GM18508 (cell line): ENCODE measurements around the gene RAB6D.
"Not testable (repeated sequence)": the region's sequence is repeated elsewhere in the genome, so short reads cannot be mapped to it uniquely, and the experiment has no call there.

Source experiments
- ATAC-seq: cut with Tn5 transposase; IDR thresholded peaks from one replicate; pipeline ENCODE4 v1.9.1; 2021; ENCODE audit warnings: moderate number of reproducible peaks; ENCODE audit not compliant: insufficient read depth, unreplicated experiment

Gene RAB6D

GRCh38 chr2:131363703-131364186 is at the start of gene RAB6D:
Gene RAB6D (minus strand): TSS chr2:131364168. CDS start chr2:131363720, 448 bp downstream.
- not testable (repeated sequence) for ATAC-seq

- peak; percentile 72 for ATAC-seq
Observed at GRCh38 chr2:131413148-131413747, 49.3 kb upstream of the RAB6D start.

DNA sequence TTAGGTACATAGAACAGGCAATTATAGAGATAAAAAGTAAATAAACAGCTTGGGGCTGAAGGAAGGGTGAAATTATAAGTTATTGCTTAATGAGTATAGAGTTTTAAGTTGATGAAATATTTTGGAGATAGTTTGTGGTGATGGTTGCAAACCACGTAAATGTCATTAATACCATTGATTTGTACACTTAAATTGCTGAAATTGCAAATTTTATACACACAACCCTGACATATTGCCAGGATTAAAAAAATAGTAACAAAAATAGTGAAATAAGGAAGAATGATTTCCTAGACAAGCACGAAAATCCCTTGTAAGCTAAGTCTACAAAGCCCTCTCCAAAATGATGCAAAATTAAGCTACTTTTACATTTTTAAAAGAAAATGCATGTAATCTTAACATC is 46.2 kb upstream of the RAB6D start:
- no peak for ATAC-seq

- ATAC-seq = no peak
Observed at GRCh38 chr2:131408778-131409177, 44.8 kb upstream of the RAB6D start.

- ATAC-seq = no peak
Observed at GRCh38 chr2:131408207-131408606, 44.2 kb upstream of the RAB6D start.

- ATAC-seq = no peak
Observed at GRCh38 chr2:131404753-131405152, 40.8 kb upstream of the RAB6D start.

DNA sequence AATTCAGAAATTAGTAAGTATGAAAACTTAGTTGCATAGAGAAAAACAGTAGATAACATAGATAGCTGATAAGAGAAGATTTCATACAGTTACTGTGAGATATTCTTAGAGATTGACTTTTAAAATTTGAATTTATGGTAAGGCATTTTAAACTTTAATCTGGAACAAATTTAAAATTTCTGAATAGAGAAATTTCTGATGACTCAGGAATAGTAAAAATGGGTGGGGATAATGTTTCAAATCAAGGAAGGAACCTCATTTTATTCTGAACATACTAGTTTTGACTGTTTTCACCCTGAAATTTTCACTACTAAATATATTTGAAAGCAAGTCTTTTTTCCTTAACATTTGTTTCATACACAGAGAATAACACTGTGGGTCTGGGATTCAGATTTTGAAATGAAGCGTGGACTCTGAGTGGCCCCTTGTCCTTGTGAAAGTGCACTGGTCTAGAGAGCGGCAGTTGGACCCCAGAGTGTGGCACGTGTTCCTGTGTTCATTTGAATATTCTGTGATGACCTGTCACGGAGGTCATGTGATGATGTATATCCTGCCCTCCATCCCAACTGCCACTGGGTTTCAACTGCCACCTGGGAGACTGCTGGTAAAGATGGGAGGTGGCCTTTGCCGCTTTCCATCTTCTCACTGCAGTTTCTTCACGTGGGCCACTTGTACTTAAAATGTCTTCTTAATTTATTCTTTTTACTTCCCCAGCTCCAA is 38.5 kb upstream of the RAB6D start:
- ATAC-seq = no peak

DNA sequence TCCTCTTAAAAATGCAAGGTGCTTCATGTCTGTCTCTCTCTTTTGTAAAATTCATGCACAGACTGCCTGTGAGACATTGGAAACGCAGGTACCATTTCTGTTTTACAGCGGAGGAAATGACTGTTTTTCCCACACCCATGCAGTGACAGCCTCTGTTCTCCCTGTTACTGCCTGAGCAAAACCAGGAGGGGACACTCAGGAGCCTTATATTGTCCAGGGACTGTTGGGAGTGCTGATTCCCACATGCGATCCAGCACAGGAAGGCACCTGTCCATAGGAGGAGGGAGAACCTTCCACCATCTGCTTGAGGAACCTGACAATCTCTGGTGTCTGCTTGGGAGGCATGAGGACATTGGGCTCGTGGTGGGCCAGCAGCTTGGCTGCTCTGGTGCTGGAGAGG is 36.9 kb upstream of the RAB6D start:
- no peak for ATAC-seq

GRCh38 chr2:131400441-131400840 is 36.5 kb upstream of the RAB6D start:
- not testable (repeated sequence) for ATAC-seq

DNA sequence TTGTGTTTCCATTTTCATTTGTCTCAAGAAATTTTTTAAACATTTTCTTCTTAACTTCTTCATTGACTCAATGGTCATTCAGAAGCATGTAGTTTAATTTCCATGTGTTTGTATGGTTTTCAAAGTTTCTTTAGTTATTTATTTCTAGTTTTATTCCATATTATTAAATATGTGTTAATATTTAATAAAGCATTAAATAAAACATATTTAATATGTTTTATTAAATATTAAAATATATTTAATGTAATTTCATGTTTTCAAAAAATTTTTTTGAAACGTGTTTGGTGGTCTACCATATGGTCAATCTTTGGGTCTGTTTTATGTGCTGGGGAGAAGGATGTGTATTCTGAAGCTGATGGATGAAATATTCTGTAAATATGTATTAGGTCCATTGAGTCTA is 32.2 kb upstream of the RAB6D start:
- not testable (repeated sequence) for ATAC-seq

DNA sequence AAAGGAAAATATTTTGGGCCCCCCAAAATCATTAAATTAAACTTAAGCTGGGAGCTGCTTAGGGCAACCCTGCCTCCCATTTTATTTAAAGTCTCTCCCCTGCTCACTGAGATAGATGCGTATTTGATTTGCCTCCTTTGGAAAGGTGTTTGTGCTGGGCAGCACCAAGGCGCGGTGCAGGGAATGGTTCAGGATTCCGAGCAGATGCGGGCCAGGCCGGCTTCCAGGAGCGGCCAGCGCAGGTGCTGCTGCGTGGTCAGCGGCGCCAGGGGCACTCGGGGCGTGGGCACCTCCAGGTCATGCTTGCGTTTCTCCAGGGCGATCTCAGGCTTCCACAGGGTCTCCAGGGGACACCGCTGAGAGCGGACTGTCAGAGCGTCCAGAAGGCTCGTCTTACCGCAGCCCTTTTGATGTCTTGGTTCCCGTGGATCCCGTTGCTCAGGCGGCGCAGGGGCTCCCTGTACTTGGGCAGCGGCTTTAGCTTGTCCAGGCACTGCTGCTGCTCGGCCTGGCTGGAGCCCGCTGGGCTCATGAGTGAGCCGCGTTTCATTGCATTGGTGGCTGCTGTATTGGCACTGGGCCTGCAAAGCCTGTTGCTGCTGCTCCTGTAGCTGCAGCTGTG is 31.2 kb upstream of the RAB6D start:
- not testable (repeated sequence) for ATAC-seq

GRCh38 chr2:131394147-131394931 is 30.4 kb upstream of the RAB6D start:
- ATAC-seq = no peak

- not testable (repeated sequence) for ATAC-seq
Observed at GRCh38 chr2:131391953-131392352, 28.0 kb upstream of the RAB6D start.

- not testable (repeated sequence) for ATAC-seq
Observed at GRCh38 chr2:131391471-131391870, 27.5 kb upstream of the RAB6D start.

DNA sequence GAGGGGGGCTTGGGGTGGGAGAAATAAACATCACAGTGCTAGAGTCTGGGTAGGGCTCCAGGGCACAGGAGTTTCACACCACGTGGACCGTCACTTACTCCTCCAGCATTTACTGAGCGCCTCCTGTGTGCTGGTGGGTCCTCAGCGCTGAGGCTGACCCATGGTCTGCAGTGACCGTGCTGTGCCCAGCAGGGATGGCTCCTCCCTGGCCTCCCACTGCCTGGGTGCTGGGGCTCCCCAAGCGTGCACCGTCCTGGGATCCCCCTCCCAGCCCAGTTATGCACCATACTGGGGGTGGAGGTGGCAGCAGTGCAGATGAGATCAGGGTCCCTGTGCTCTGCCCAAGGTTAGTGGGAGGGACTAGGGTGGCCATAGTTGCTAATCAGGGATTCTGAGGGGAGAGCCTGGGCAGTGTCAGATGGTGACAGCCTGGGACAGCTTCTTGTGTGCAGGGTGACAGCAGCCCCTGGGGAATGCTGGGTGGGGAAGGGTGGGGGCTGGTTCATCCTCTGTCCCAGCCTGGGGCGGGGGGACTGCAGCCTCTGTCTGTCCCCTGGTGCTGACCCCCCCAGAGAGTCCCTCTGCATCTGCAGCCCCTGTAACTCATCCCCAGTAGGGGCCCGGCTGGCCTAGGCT is 26.6 kb upstream of the RAB6D start:
- ATAC-seq = not testable (repeated sequence)

- no peak for ATAC-seq
Observed at GRCh38 chr2:131389657-131390056, 25.7 kb upstream of the RAB6D start.

DNA sequence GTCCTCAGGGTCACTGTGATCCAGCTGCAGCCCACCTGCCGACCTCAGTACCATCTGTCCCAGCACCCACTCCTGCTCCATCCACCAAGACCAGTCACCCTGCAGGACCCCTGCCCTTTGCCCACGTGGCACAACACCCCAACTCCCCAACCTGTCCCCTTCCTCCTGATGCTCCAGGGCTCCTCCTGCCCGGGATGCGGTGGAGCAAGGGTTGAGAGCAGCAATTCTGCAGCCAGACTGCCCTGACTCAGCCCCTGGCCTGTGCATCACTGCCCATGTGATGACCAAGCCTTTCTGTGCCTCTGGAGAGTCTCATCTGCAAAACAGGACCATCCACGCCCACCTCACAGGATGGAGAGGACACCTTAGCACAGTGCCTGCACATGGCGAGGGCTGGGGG is 24.9 kb upstream of the RAB6D start:
- not testable (repeated sequence) for ATAC-seq

GRCh38 chr2:131373111-131373510 is 9.1 kb upstream of the RAB6D start:
- not testable (repeated sequence) for ATAC-seq

DNA sequence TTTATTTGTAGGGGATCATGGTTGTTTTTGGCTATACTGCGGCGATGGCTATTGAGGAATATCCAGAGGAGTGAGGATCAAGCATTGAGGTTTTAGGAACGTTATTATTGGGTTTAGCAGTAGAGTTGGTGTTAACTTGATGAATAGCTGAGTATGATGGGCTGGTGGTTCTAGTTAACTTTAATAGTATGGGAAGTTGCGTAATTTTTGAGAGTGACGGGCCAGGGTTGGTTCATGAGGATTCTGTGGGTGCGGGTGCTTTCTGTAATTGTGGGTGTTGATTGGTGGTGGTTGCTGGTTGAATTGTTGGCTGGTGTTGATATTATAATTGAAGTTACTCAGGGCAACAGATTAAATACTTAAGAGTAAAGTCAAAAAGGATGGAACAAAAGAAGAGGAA is 6.0 kb upstream of the RAB6D start:
- no peak for ATAC-seq

GRCh38 chr2:131368493-131369066 is 4.6 kb upstream of the RAB6D start:
- ATAC-seq = not testable (repeated sequence)
